Activated T-cell treated with anti-CD3 and anti-CD28 coated beads for 24 hours (primary cell): ENCODE measurements around the gene AKAP9.
"Not testable (repeated sequence)": the region's sequence is repeated elsewhere in the genome, so short reads cannot be mapped to it uniquely, and the experiment has no call there.

Experiments used
- DNase-seq: peaks from one replicate; pipeline ENCODE4 v3.0.0-alpha.2; 2020; ENCODE audit warnings: low read depth

The AKAP9 gene

DNA sequence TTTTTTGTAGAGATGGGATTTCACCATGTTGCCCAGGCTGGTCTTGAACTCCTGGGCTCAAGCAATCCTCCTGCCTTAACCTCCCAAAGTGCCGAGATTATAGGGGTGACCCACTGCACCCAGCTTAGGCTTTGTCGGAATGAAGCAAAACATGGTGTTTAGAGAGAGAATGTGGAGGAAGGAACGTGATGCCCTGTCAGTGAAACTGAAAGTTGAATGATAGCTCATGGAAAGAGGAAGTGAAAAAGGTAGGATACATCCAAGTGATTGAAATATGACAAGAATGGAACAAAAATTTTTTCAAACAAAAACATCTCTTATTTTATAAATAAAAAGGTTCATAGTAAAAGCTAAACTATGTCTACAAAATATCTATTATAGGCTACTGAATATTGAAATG is 5.9 kb downstream of the AKAP9 start:
- no peak for DNase-seq

DNA sequence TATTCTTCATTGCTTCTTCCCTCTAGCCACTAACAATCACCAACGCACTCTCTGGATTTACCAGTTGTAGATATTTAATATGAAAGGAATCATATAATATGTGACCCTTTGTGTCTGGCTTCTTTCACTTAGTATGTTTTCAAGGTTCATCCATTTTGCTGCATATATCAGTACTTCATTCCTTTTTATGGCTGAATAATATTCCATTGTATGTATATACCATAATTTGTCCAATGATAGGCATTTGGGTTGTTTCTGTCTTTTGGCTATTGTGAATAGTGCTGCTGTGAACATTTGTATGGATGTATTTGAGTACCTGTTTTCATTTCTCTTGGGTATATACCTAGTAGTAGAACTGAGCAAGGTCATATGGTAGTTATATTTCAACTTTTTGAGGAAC is 7.3 kb downstream of the AKAP9 start:
- no peak for DNase-seq

DNA sequence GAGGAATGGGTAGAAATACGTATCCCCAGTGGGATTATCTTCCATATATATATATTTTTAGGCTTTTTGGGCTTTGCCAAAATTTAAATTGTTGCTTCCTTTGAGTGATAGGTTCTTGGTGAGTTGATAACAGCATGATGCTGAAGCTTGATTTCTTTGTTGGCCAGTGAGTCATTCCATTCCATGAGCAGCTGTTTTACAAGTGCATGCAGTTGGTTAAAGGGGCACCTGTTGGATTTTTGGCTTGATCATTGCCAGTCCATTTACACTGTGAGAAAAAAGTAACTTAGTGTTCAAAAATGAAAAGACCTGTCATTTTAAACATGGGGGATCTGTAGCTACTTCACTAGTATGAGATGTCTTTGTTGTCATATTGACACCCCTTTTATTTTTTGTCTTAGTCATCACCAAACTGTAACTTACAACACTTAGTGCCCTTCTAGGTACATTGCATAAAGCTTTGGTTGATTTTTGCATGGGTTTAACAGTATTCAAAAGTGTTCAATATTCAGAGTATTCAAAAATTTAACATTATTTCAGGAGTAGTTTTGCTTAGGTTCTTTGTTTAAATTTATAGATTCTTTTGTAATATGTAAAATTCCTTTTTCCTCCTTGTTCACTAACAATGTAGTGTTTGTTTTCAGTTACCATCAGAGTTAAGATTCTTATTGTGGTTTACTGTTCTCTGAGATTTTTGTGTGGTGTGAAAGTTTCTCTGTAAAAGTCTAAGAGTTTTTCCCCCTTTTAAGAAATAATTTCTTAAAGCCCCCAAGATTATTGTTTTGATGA is 8.8 kb downstream of the AKAP9 start:
- DNase-seq = no peak

DNA sequence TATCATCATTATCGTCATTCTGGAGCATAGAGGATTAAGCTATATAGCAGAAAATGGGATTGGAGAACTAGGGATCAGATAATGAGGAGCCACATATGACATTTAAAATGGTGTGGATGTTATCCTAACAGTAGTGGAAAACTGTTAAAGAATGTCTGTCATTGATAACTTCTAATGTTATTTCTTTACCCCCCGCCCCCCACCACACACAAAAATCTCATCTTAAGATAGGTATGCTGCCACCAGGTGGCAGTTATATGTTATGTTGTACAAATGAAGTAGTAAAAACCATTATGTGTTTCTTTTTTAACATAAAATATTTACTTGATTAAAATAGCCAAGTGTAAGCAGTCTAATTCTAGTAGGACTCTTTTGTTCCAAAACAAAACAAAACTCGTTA is 13.0 kb downstream of the AKAP9 start:
- DNase-seq = no peak

DNA sequence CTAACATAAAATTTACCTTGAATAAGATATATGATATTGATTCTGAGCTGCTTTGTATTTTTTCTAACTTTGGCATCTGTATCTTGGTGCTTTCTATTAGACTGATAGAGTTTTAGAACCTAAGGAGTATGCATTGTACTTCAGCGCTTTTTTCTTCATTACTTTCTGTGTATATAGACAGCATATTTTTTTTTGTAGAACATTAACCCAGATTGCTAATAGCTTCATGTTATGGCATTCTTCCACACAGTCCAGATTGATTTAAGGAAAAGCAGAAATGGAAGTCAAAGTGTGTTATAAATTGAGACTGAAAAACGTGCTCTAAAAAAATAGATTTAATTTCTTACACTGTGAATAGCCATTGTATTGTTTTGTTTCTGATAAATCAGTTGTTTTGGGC is 15.8 kb downstream of the AKAP9 start:
- DNase-seq = not testable (repeated sequence)

GRCh38 chr7:91957232-91957631 is 16.6 kb downstream of the AKAP9 start:
- no peak for DNase-seq

DNA sequence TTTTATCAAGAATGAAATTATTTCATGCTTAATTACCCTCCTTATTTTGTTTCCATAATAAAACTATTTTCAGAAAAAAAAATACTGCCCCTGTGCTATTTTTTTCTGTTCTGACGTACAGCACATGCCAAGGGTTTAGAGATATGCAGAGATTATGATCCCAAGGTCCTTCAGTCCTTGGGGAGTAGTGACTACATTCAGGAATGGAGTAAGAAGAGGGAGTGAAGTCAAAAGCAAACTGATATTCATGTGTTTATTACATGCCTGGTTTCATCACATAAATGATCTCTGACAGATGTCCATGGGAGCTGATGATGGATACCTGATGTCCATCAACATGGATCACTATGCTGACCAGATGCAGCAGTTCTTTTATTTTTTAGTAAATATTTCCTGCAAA is 17.2 kb downstream of the AKAP9 start:
- DNase-seq = no peak

- no peak for DNase-seq
Observed at GRCh38 chr7:91959023-91959422, 18.4 kb downstream of the AKAP9 start.

DNA sequence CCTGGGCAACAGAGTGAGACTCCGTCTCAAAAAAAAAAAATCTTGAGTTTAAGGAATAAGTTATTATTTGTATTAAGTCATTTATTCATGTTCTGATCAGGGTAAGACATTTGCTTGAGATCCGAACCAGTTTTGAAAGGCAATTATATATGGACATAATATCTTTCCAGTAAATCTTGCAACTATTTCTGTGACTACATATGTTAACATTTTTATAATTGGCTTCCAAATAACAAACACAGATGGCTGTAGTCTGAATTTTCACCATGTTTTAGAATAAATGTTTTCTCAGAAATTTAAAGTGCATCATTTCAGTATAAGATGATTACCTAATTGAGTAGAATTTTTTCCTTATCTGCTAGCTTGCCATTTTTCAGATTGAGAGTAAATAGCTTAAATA is 21.2 kb downstream of the AKAP9 start:
- DNase-seq = no peak

- DNase-seq = no peak
Observed at GRCh38 chr7:91962419-91962818, 21.8 kb downstream of the AKAP9 start.

DNA sequence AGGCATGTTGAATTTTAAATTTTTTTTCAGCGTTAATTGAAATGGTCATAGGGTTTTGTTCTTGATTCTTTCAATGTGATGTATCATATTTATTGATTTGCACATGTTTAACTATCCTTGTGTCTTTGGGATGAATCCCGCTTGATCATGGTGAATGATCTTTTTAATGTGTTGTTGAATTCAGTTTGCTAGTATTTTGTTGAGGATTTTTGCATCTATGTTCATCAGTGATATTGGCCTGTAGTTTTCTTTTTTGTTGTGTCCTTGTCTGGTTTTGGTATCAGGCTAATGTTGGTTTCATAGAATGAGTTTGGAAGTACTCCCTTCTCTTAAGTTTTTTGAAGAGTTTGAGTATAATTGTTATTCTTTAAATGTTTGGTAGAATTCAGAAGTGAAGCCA is 26.9 kb downstream of the AKAP9 start:
- DNase-seq = not testable (repeated sequence)

- no peak for DNase-seq
Observed at GRCh38 chr7:91973639-91974038, 33.0 kb downstream of the AKAP9 start.

DNA sequence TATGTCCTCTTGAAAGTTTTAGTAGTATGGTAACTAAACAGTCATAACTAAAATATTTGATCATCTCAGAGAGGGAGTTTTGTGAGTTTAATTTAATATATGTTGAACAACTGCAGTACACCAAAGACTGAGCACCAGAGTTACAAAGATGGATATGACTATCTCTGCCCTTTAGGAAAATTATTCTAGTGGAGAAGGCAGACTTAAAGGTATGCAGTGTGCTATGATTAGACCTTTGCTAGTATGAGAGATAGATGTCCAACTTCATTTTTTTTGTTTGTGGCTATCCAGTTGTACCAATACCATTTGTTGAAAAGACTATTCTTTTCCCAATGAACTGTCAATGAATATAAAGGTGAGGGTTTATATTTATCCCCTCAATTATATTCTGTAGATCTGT is 33.4 kb downstream of the AKAP9 start:
- no peak for DNase-seq

GRCh38 chr7:91976743-91977142 is 36.1 kb downstream of the AKAP9 start:
- DNase-seq = no peak

- no peak for DNase-seq
Observed at GRCh38 chr7:91979590-91979989, 38.9 kb downstream of the AKAP9 start.

- not testable (repeated sequence) for DNase-seq
Observed at GRCh38 chr7:91982352-91982751, 41.7 kb downstream of the AKAP9 start.

- DNase-seq = no peak
Observed at GRCh38 chr7:91988213-91988612, 47.6 kb downstream of the AKAP9 start.

GRCh38 chr7:91993976-91994375 is 53.3 kb downstream of the AKAP9 start:
- no peak for DNase-seq

GRCh38 chr7:91995391-91996105 is 54.9 kb downstream of the AKAP9 start:
- DNase-seq = no peak

DNA sequence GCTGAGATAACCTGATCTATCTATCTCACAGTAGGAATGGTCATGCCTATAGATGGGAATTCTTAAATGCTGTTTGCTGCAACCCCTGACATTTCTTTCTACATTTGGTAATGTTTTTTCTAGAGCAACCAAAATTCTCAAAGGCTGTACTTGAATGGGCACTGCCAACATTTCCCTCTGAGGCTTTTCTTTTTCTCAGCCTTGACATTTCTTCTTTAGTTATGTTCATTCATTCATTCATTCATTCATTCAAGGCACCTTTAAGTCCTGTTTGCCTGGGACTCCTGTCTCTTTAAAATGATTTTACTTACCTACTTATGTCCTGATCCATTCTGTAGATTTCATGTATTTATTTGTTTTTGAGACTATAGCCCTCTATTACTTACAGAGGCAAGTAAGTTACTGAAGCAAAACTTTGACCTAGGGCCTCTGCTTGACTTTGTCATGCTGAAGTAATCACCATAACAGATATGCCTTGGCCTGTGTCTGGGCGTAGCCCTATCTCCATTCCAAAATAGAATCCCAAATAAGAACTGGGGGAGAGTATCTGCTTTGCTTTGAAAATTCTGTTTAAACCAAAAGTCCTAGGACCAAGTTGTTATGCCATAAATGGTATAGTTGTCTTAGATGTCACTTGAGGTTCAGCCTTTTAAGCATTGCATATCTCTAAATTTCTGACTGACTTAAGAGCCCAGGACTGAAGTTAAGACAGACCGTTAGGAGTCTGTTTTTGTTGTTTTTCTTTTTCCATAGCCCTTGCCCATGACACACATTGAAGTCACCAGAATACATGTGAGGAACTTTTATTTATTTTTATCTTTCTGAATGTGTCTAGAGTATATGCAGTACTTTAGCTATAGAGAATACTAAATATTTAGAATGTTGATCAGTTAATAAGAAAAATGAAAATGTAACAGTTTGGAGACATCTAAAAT is 59.2 kb downstream of the AKAP9 start:
- no peak for DNase-seq

DNA sequence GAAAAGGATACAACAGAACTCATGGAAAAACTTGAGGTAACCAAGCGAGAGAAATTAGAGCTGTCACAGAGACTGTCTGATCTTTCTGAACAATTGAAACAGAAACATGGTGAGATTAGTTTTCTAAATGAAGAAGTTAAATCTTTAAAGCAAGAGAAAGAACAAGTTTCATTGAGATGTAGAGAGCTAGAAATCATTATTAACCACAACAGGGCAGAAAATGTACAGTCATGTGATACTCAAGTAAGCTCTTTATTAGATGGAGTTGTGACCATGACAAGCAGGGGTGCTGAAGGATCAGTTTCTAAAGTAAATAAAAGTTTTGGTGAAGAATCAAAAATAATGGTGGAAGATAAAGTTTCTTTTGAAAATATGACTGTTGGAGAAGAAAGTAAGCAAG is 62.1 kb downstream of the AKAP9 start:
- no peak for DNase-seq

DNA sequence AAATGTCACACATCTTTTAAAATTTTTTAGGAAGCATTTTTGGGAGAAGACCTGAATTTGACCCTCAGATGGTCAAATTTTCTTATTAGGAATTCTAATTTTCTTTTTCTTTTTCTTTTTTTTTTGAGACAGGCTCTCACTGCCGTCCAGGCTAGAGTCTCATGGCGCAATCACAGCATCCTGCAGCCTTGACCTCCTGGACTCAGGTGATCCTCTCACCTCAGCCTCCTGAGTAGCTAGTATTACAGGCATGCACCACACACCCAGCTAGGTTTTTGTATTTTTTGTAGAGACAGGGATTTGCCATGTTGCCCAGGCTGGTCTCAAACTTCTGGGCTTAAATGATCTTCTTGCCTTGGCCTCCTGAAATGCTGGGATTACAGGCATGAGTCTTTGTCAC is 65.4 kb downstream of the AKAP9 start:
- no peak for DNase-seq

GRCh38 chr7:92010215-92010614 is 69.6 kb downstream of the AKAP9 start:
- DNase-seq = no peak
